Measurements from ENCODE around the gene CCDC187. TPM values are rescaled to one million over a fixed set of nuclear protein-coding genes. Genes with fewer than 3 reads are reported as not detected.

CCDC187 gene
- total and polyA plus RNA-seq, 2 of the 8 experiments (the other 6 are each of a cell fraction or from before 2014, with no cell fraction given) = 0.02 TPM; not detected in 1

- Histone ChIP-seq H3K27ac (ENCODE audit: low read depth, low read length) (no peak overlapping the region), H4K91ac (replicated peaks; ENCODE audit: insufficient read length, low read length) (no peak overlapping the region), H3K14ac (ENCODE audit: insufficient read length) (no peak overlapping the region), H2BK120ac (replicated peaks; ENCODE audit: low read depth, low read length) (no peak overlapping the region), H3K9me3 (ENCODE audit: insufficient read depth in 2 of 2, low read depth in 1 of 2, low read length in 1 of 2) (peaks cover 0 to 4% of the 10 kb centered on the region in 2 experiments; a peak in 1 of 4 replicates), H2BK20ac (ENCODE audit: low read length) (no peak overlapping the region), H3K79me2 (ENCODE audit: control insufficient read depth in 1 of 2, insufficient read depth in 2 of 2, low read length in 2 of 2) (no peaks in the 10 kb centered on the region), H3K27me3 (replicated peaks in 1 of 4; ENCODE audit: control insufficient read depth in 3 of 4, extremely low read depth in 1 of 4, insufficient read depth in 3 of 4, low read length in 3 of 4) (peaks cover 0 to 2% (median 0%) of the 10 kb centered on the region in 4 experiments; a peak in 1 of 7 replicates), H2AK5ac (ENCODE audit: low read depth, low read length) (no peak overlapping the region), H3K4ac (replicated peaks; ENCODE audit: insufficient read length, low read depth, low read length) (no peak overlapping the region), H3K79me1 (ENCODE audit: low read depth, low read length) (no peaks in the 10 kb centered on the region), H3K18ac (ENCODE audit: extremely low read depth, low read length) (no peak overlapping the region), H4K8ac (ENCODE audit: extremely low read depth, insufficient read depth, low read length) (no peak overlapping the region), H4K5ac (ENCODE audit: insufficient read length, low read depth, low read length) (no peak overlapping the region), H2BK15ac (ENCODE audit: low read length) (no peak overlapping the region), H2BK5ac (ENCODE audit: low read depth, low read length) (no peak overlapping the region), H3K23ac (ENCODE audit: insufficient read length) (no peak overlapping the region), H4K20me1 (replicated peaks in 1 of 2; ENCODE audit: control insufficient read depth in 1 of 2, insufficient read depth in 2 of 2, low read length in 2 of 2) (peaks cover 8 to 19% of the 10 kb centered on the region in 2 experiments), H3K56ac (replicated peaks; ENCODE audit: insufficient read length, low read depth, low read length) (no peak overlapping the region), H3K23me2 (ENCODE audit: low read depth, low read length) (no peaks in the 10 kb centered on the region), H3K9ac (replicated peaks in 1 of 4; ENCODE audit: extremely low read depth in 1 of 4, low read depth in 3 of 4, low read length in 3 of 4) (no peak overlapping the region), H3K4me2 (ENCODE audit: insufficient read depth in 1 of 2, low read depth in 2 of 2, low read length in 2 of 2) (no peak overlapping the region), H3K36me3 (ENCODE audit: control insufficient read depth in 2 of 4, insufficient read depth in 4 of 4, low read length in 3 of 4) (peaks cover 2 to 23% (median 18%) of the 10 kb centered on the region in 4 experiments; a peak in 7 of 8 replicates), H3K4me1 (replicated peaks in 1 of 4; ENCODE audit: control insufficient read depth in 3 of 4, insufficient read depth in 4 of 4, low read length in 3 of 4) (peaks cover 0 to 2% (median 0%) of the 10 kb centered on the region in 4 experiments; a peak in 2 of 7 replicates), H3K4me3 (ENCODE audit: extremely low read depth in 1 of 4, insufficient read depth in 2 of 4, low read depth in 3 of 4, low read length in 4 of 4) (no peak overlapping the region), H2BK12ac (ENCODE audit: low read depth, low read length) (no peak overlapping the region), H2AFZ (ENCODE audit: low read length) (no peak overlapping the region)
- ChIA-PET CTCF (ENCODE audit: partially characterized antibody) (interaction anchor here (0.7 to 2.4 kb wide), 2 partner anchors 11 to 15 kb away, joined by 3 to 17 read pairs; no protein-coding TSS in a partner anchor), POLR2A (ENCODE audit: partially characterized antibody) (no interaction called here)
- no peak for TF ChIP-seq SP4 (IDR thresholded peaks at IDR 0.05; ENCODE audit: low read length)
- no peak for DNase-seq (ENCODE audit: low read depth in 1 of 2, low spot score in 2 of 2)
- 92% methylated on average over 35 of the region's 35 CpGs; no CpG with 5 or more reads in 1 of the 2 experiments for WGBS, 2 experiments (ENCODE audit: extremely low coverage in 1 of 2, insufficient coverage in 1 of 2, insufficient read length in 1 of 2, insufficient replicate concordance in 2 of 2, low coverage in 1 of 2, low lambda C conversion rate in 2 of 2, missing lambda C conversion rate in 1 of 2)
- no peak for FAIRE-seq
Measured at GRCh38 chr9:136211441-136212344, 92.2 kb downstream of the CCDC187 start.
